Endothelial cell of umbilical vein (primary cell): ENCODE results near the gene ST13. TPM values are rescaled to one million over a fixed set of nuclear protein-coding genes. Genes with fewer than 3 reads are reported as not detected.

Experiments
- Bru-seq: library from RNA; stranded (reverse); fragments of 400-500 nt; gene quantifications from one replicate; lab custom pipeline; 2021; lab: Mats Ljungman, UMichigan
- BruChase-seq, 2 experiments: library from RNA; stranded (reverse); fragments of 400-500 nt; gene quantifications; one replicate each; lab custom pipeline; 2021; lab: Mats Ljungman, UMichigan
- BruUV-seq: library from RNA; stranded (reverse); fragments of 400-500 nt; replicated peaks from 2 replicates; lab custom pipeline; 2021; lab: Mats Ljungman, UMichigan
- CTCF ChIA-PET: fragments of 300-600, 350-600 bp; sonication (Branson Sonifier 250); formaldehyde crosslinking; loops from one replicate; lab custom pipeline; 2021; ENCODE audit warnings: antibody characterized with exemption, inconsistent platforms; lab: Charles Lee
- POLR2A ChIA-PET: fragments of 300-600, 350-600 bp; sonication (Branson Sonifier 250); formaldehyde crosslinking; loops from one replicate; lab custom pipeline; 2021; ENCODE audit warnings: antibody characterized with exemption, inconsistent platforms; lab: Charles Lee
- DNase-seq: peaks from one replicate; pipeline ENCODE4 v3.0.0-alpha.2; 2011; ENCODE audit warnings: low read depth, low spot score
- FAIRE-seq: peaks from 2 replicates; lab custom pipeline; 2011; peaks lifted over from hg19 to GRCh38; lab: Jason Lieb, UNC
- H2AFZ ChIP-seq: 2 replicates; pipeline ENCODE4 v1.6.0; 2012; ENCODE audit warnings: low read depth, low read length, control low read depth, inconsistent platforms
- H3K27ac ChIP-seq: 2 replicates; pipeline ENCODE4 v1.5.1; 2011; ENCODE audit warnings: low read depth, mild to moderate bottlenecking, control low read depth, low read length, moderate library complexity; ENCODE audit not compliant: insufficient read depth
- H3K27me3 ChIP-seq, 2 experiments: 2 replicates each; pipeline versions ENCODE4 v1.6.0 to v1.6.1; 2011; ENCODE audit warnings: low read length in 2 of 2, mixed read lengths in 1 of 2; ENCODE audit not compliant: control insufficient read depth in 2 of 2, insufficient read depth in 2 of 2
- H3K36me3 ChIP-seq, 2 experiments: 2 replicates in 1 of 2; 3 replicates in 1 of 2; pipeline ENCODE4 v1.5.1; 2011; ENCODE audit warnings: low read length in 2 of 2, mild to moderate bottlenecking in 1 of 2, moderate library complexity in 1 of 2; ENCODE audit not compliant: control insufficient read depth in 2 of 2, insufficient read depth in 2 of 2; ENCODE audit errors: extremely low read depth in 1 of 2
- H3K4me1 ChIP-seq: 3 replicates; pipeline ENCODE4 v1.5.1; 2011; ENCODE audit warnings: mild to moderate bottlenecking, low read length; ENCODE audit not compliant: control insufficient read depth, insufficient read depth; ENCODE audit errors: extremely low read depth
- H3K4me2 ChIP-seq: 2 replicates; pipeline ENCODE4 v1.6.1; 2011; ENCODE audit warnings: low read length, control low read depth, mixed read lengths; ENCODE audit not compliant: insufficient read depth
- H3K4me3 ChIP-seq, 3 experiments: fragments of 200-600 bp in 1 of 3; sonication (generic), shearing (Covaris generic) in 1 of 3; replicated peaks in 1 of 3; 2 replicates each; pipeline ENCODE4 v1.5.1; 2011 to 2016; ENCODE audit warnings: control low read depth in 3 of 3, low read length in 3 of 3, mild to moderate bottlenecking in 2 of 3, inconsistent platforms in 1 of 3, low read depth in 1 of 3, moderate library complexity in 1 of 3; ENCODE audit not compliant: insufficient read depth in 1 of 3
- H3K79me2 ChIP-seq: 2 replicates; pipeline ENCODE4 v1.6.0; 2012; ENCODE audit warnings: low read length, inconsistent platforms; ENCODE audit not compliant: control insufficient read depth, insufficient read depth
- H3K9ac ChIP-seq: replicated peaks from 2 replicates; pipeline ENCODE3; 2011; ENCODE audit warnings: low read length, control low read depth; ENCODE audit not compliant: insufficient read depth; ENCODE audit errors: extremely low read depth
- H3K9me1 ChIP-seq: replicated peaks from 3 replicates; pipeline ENCODE4 v1.6.0; 2011; ENCODE audit warnings: mild to moderate bottlenecking, low read length; ENCODE audit not compliant: control insufficient read depth, insufficient read depth; ENCODE audit errors: extremely low read depth
- H3K9me3 ChIP-seq: replicated peaks from 2 replicates; pipeline ENCODE4 v1.5.1; 2012; ENCODE audit warnings: low read length, inconsistent platforms; ENCODE audit not compliant: control insufficient read depth, insufficient read depth
- H4K20me1 ChIP-seq: replicated peaks from 2 replicates; pipeline ENCODE3; 2011; ENCODE audit warnings: mild to moderate bottlenecking, low read length; ENCODE audit not compliant: control insufficient read depth, insufficient read depth; ENCODE audit errors: extremely low read depth
- EZH2 ChIP-seq: IDR thresholded peaks from 2 replicates; pipeline ENCODE4 v1.6.1; 2012; ENCODE audit warnings: borderline replicate concordance, low read depth, mild to moderate bottlenecking, moderate library complexity, low read length, inconsistent platforms; ENCODE audit not compliant: severe bottlenecking
- FOS ChIP-seq: IDR thresholded peaks from 2 replicates; pipeline ENCODE4 v1.6.1; 2011; ENCODE audit warnings: mild to moderate bottlenecking, low read length, moderate library complexity, borderline replicate concordance; ENCODE audit not compliant: insufficient read depth
- GATA2 ChIP-seq: IDR thresholded peaks from 2 replicates; pipeline ENCODE4 v1.7.0; 2011; ENCODE audit warnings: low read depth, mild to moderate bottlenecking, moderate library complexity, mixed read lengths, low read length; ENCODE audit not compliant: insufficient read length, insufficient read depth
- JUN ChIP-seq: IDR thresholded peaks from 2 replicates; pipeline ENCODE4 v1.6.1; 2011; ENCODE audit warnings: borderline replicate concordance, low read depth; ENCODE audit not compliant: insufficient read length, insufficient read depth
- MYC ChIP-seq: IDR thresholded peaks from one replicate; pipeline ENCODE4 v1.6.1; 2011; ENCODE audit warnings: mild to moderate bottlenecking, low read depth, low read length
- POLR2A ChIP-seq: IDR thresholded peaks from 2 replicates; pipeline ENCODE4 v1.6.1; 2012; ENCODE audit warnings: low read depth, mild to moderate bottlenecking, control low read depth, low read length
- POLR2AphosphoS5 ChIP-seq: IDR thresholded peaks from 2 replicates; pipeline ENCODE4 v1.6.1; 2012; ENCODE audit warnings: low read depth, mild to moderate bottlenecking, control low read depth, low read length, moderate library complexity; ENCODE audit not compliant: insufficient read depth
- dilution Hi-C: fragments of 300-500 bp; cut with MboI; formaldehyde crosslinking; loops from one replicate; pipeline ENCODE4 v1.15.0; 2019; ENCODE audit warnings: low sequenced_read_pairs; ENCODE audit not compliant: extremely low pct_ligation_motif_present
- intact Hi-C: fragments of 100-400 bp; cut with micrococcal nuclease; formaldehyde crosslinking; loops from one replicate; pipeline ENCODE4 v1.10.0; 2022
- long read RNA-seq: library from polyadenylated mRNA; stranded (forward); transcript quantifications from one replicate; pipeline ENCODE4 v2.0.0, GENCODE V29; 2021
- polyA minus RNA-seq, 3 experiments: library from RNA; depleted of rRNA, polyadenylated mRNA; stranded (reverse); fragments of >200 nt; gene quantifications; 1 replicate in 1 of 3; 2 replicates in 2 of 3; pipeline ENCODE4 v1.2.3, GENCODE V29; 2011
- polyA plus RNA-seq, 4 experiments: library from polyadenylated mRNA; depleted of rRNA in 3 of 4; stranded (reverse) in 3 of 4; unstranded in 1 of 4; fragments of >200 nt; gene quantifications; 2 replicates each; pipeline versions ENCODE4 v1.2.1 to v1.2.3, GENCODE V29; 2011 to 2012; ENCODE audit warnings: missing spikeins in 1 of 4
- total RNA-seq: library from RNA; stranded (reverse); gene quantifications from 2 replicates; pipeline ENCODE4 v1.2.3, GENCODE V29; 2021
- TF ChIP-seq, protein P1 (sequence below): IDR thresholded peaks from 2 replicates; pipeline ENCODE4 v1.6.1; 2011; ENCODE audit not compliant: insufficient read depth, insufficient read length
- TF ChIP-seq, protein P2 (sequence below), 2 donors: IDR thresholded peaks; 1 replicate in 1 of 2; 2 replicates in 1 of 2; pipeline ENCODE4 v1.5.1; 2011; ENCODE audit warnings: low read length in 2 of 2, mild to moderate bottlenecking in 2 of 2, moderate library complexity in 2 of 2, control low read depth in 1 of 2, inconsistent platforms in 1 of 2, low read depth in 1 of 2; ENCODE audit not compliant: insufficient read depth in 1 of 2; ENCODE audit errors: extremely low read depth in 1 of 2

The ST13 gene
- total RNA-seq (249 and 250 TPM in 2 replicates), polyA plus RNA-seq (35.7 and 41.2 TPM in 2 replicates), polyA minus RNA-seq (53.3 and 92.3 TPM in 2 replicates), Bru-seq, nascent RNA (percentile 91 among the genes with signal in this experiment), BruChase-seq, experiment 1, labeled RNA remaining after a 6-hour chase (percentile 95 among the genes with signal in this experiment), BruChase-seq, experiment 2, labeled RNA remaining after a 2-hour chase (percentile 88 among the genes with signal in this experiment)
- 130 and 143 TPM in 2 replicates for polyA plus RNA-seq (2011; cell fraction: cytosol; rRNA removed)
- polyA plus RNA-seq (2011; cell fraction: nucleus; rRNA removed), result 50.6 and 66.5 TPM in 2 replicates
- 230 and 281 TPM in 2 replicates for polyA plus RNA-seq (2012)
- 49.1 TPM for polyA minus RNA-seq (2011; cell fraction: cytosol; rRNA and poly(A)+ RNA removed)
- polyA minus RNA-seq (2011; cell fraction: nucleus; rRNA and poly(A)+ RNA removed), result 17.5 and 25.1 TPM in 2 replicates
- long read RNA-seq, transcript ST13-201 (12 exons, 3,595 nt), result major isoform, 387 of 439 reads
- long read RNA-seq, partial matches to known transcripts, result 28 of 439 reads
- long read RNA-seq, other reads (novel, unspliced or antisense), result 24 of 439 reads

DNA sequence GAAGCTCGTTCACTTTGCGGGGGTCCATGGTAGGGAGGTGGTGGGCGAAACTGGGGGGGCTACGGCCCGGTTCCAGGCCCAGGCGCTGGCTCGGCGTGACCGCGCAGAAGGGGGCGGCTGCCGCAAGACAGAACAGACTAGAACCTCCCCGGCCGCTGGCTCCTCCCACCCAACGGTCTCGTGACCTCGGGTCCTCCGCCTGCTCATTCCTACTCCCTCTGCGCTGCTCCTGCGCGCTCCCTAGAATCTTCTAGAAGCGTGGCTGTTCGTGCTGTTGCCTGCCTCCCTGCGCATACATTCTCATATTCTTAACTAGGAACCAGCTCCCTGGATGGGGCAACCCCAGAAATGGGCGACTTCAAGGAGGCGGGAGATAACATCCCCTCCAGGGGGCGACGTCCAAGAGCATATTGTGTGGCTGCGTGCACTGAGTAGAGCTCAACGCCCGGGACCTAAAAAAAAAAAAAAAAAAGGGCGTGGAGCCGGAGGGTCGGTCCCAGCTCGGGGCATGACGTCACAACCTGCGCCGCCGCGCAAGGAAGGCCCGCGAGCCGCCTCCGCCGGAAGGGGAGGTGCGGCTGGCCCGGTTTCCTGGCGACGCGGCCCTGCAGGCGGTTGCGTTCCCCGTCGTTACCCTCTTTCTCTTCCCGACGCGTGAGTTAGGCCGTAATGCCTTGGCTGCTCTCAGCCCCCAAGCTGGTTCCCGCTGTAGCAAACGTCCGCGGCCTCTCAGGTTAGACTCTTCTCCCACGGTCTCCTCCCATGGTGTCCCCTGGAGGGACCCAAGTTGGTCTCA, at the start of gene ST13, which contains the start of gene XPNPEP3:
TSS of gene ST13 (minus strand) at position 127 of the 796 bp plus-strand sequence. CDS start at position 28, 99 bp downstream.
TSS of gene XPNPEP3 (plus strand) at position 636 of the 796 bp plus-strand sequence. CDS start at position 670, 34 bp downstream.
- intact Hi-C loops, result loop anchor here (1.0 to 2.0 kb wide), 3 partner anchors 38 to 95 kb away; partner anchors contain the start of genes RBX1 and SLC25A17
- FAIRE-seq, result peak; percentile 92

More for the DNA sequence above, at the start of gene ST13, which contains the start of gene XPNPEP3:
- H3K36me3 ChIP-seq, result no peaks in the 10 kb centered on the region
- H3K9ac ChIP-seq, result peak within 1 kb of the TSS; percentile 86
- DNase-seq, result peak; percentile 95
- peaks cover 27% of the 10 kb centered on the region for H3K4me1 ChIP-seq
- no TSS peak for BruUV-seq
- H3K27me3 ChIP-seq, result no peaks in the 10 kb centered on the region
- H4K20me1 ChIP-seq, result peaks cover 4% of the 10 kb centered on the region
- H3K9me1 ChIP-seq, result no peaks in the 10 kb centered on the region
- H3K27ac ChIP-seq, result peak within 1 kb of the TSS; percentile 93
- POLR2A ChIA-PET, result interaction anchor here (0.7 to 0.8 kb wide), 3 partner anchors 11 to 115 kb away, joined by 3 to 11 read pairs (median 4); no protein-coding TSS in a partner anchor
- H3K79me2 ChIP-seq, result peaks cover 67% of the 10 kb centered on the region
- peak within 1 kb of the TSS; percentile 80 to 99 (median 94) for H3K4me3 ChIP-seq
- H3K4me2 ChIP-seq, result peak within 1 kb of the TSS; percentile 97
- no peaks in the 10 kb centered on the region for H3K9me3 ChIP-seq
- H2AFZ ChIP-seq, result peak within 1 kb of the TSS; percentile 60
- CTCF ChIA-PET, result interaction anchor here (0.5 to 1.5 kb wide), 6 partner anchors 13 to 297 kb away, joined by 3 to 7 read pairs (median 3); partner anchors contain the start of gene SLC25A17
- dilution Hi-C loops, result no loop called here
- TF ChIP-seq FOS (no peak), MYC (no peak), POLR2AphosphoS5 (peak; percentile 91), GATA2 (no peak), POLR2A (peak; percentile 76), JUN (no peak), EZH2 (no peak)
- TF ChIP-seq, protein P1, sequence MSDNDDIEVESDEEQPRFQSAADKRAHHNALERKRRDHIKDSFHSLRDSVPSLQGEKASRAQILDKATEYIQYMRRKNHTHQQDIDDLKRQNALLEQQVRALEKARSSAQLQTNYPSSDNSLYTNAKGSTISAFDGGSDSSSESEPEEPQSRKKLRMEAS, result peak; percentile 51
- TF ChIP-seq, protein P2, sequence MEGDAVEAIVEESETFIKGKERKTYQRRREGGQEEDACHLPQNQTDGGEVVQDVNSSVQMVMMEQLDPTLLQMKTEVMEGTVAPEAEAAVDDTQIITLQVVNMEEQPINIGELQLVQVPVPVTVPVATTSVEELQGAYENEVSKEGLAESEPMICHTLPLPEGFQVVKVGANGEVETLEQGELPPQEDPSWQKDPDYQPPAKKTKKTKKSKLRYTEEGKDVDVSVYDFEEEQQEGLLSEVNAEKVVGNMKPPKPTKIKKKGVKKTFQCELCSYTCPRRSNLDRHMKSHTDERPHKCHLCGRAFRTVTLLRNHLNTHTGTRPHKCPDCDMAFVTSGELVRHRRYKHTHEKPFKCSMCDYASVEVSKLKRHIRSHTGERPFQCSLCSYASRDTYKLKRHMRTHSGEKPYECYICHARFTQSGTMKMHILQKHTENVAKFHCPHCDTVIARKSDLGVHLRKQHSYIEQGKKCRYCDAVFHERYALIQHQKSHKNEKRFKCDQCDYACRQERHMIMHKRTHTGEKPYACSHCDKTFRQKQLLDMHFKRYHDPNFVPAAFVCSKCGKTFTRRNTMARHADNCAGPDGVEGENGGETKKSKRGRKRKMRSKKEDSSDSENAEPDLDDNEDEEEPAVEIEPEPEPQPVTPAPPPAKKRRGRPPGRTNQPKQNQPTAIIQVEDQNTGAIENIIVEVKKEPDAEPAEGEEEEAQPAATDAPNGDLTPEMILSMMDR (IDR thresholded peaks at IDR 0.05; ENCODE audit: extremely low read depth in 1 of 2, insufficient read depth in 1 of 2, low read depth in 1 of 2, low read length in 2 of 2), result peak in 1 of 2 donors; percentile 27
